Cardiac fibroblast (primary cell): Measurements from ENCODE around the gene NCLN.
"Not testable (repeated sequence)": the region's sequence is repeated elsewhere in the genome, so short reads cannot be mapped to it uniquely, and the experiment has no call there.

Experiments used
- DNase-seq, 2 donors: peaks; one replicate each; pipeline versions ENCODE4 v3.0.0 to v3.0.0-alpha.2; 2010; ENCODE audit warnings: low read depth in 2 of 2
- H3K4me3 ChIP-seq, 2 donors: replicated peaks in 1 of 2; 1 replicate in 1 of 2; 2 replicates in 1 of 2; pipeline ENCODE4 v1.5.1; 2011; ENCODE audit warnings: low read depth in 2 of 2, low read length in 2 of 2, mild to moderate bottlenecking in 2 of 2, moderate library complexity in 1 of 2
- TF ChIP-seq, protein P1 (sequence below): IDR thresholded peaks from one replicate; pipeline ENCODE4 v1.5.1; 2011; ENCODE audit warnings: low read depth, mild to moderate bottlenecking, low read length, inconsistent platforms

The NCLN gene

DNA sequence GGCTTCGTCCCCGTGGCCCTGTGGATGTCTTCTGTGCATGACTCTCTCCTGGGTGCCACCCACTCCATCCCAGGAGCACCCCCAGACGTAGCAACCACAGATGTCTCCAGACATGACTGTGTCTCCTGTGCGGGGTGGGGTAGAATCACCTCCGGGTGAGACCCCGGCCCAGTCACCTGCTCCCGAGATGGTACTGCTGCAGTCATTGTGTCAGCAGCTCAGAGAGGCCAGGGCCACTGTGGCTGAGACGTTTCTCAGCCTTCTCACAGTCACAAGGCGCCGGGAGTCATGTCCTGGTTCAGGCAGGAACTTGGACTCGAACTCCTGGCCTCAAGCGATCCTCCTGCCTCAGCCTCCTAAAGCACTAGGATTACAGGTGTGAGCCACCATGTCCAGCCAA lies 16.6 kb downstream of the NCLN start:
- TF ChIP-seq, protein P1, sequence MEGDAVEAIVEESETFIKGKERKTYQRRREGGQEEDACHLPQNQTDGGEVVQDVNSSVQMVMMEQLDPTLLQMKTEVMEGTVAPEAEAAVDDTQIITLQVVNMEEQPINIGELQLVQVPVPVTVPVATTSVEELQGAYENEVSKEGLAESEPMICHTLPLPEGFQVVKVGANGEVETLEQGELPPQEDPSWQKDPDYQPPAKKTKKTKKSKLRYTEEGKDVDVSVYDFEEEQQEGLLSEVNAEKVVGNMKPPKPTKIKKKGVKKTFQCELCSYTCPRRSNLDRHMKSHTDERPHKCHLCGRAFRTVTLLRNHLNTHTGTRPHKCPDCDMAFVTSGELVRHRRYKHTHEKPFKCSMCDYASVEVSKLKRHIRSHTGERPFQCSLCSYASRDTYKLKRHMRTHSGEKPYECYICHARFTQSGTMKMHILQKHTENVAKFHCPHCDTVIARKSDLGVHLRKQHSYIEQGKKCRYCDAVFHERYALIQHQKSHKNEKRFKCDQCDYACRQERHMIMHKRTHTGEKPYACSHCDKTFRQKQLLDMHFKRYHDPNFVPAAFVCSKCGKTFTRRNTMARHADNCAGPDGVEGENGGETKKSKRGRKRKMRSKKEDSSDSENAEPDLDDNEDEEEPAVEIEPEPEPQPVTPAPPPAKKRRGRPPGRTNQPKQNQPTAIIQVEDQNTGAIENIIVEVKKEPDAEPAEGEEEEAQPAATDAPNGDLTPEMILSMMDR, result no peak
- H3K4me3 ChIP-seq, result no peak overlapping the region
- no peak for DNase-seq

DNA sequence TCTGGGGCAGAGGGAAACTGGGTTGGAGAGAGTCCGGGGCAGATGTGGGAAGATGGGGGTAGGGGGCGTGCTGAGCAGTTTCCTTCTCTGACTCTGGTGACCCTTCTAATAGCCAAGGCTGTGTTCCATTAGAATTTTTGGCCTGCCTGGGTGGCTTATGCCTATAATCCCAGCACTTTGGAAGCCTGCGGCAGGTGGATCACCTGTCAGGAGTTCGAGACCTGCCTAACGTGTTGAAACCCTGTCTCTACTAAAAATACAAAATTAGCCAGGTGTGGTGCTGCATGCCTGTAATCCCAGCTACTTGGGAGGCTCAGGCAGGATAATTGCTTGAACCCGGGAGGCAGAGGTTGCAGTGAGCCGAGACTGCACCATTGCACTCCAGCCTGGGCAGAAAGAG lies 17.2 kb downstream of the NCLN start:
- not testable (repeated sequence) for DNase-seq, H3K4me3 ChIP-seq

DNA sequence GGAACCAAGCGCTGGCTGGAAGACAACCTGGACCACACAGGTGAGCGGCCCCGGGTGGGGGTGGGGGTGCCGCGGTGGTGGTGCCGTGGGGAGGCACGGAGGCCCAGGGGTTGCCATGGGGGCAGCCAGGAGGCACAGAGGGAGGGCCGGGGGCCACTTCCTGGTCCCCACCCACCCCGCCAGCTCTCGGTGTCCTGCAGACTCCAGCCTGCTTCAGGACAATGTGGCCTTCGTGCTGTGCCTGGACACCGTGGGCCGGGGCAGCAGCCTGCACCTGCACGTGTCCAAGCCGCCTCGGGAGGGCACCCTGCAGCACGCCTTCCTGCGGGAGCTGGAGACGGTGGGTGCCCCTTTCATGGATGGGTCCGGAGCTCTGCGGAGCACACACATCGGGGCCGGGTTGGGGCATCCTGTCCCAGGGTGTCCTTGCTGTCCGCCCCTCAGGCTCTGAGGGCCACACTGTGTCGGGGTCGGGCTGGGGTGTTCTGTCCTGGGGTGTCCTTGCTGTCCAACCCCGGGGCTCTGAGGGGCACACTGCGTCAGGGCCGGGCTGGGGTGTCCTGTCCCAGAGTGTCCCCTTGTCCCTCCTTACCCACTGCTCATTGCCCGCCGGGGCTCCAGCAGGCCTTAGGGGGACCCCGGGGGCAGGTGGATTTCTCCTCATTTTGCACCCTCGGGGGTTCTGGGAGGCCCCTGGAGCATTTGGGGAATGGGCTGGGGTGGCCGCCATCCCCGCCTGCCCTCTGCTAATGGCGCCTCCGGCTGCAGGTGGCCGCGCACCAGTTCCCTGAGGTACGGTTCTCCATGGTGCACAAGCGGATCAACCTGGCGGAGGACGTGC lies 18.3 kb downstream of the NCLN start:
- no peak for DNase-seq
- TF ChIP-seq, protein P1, result no peak
- no peak overlapping the region for H3K4me3 ChIP-seq

DNA sequence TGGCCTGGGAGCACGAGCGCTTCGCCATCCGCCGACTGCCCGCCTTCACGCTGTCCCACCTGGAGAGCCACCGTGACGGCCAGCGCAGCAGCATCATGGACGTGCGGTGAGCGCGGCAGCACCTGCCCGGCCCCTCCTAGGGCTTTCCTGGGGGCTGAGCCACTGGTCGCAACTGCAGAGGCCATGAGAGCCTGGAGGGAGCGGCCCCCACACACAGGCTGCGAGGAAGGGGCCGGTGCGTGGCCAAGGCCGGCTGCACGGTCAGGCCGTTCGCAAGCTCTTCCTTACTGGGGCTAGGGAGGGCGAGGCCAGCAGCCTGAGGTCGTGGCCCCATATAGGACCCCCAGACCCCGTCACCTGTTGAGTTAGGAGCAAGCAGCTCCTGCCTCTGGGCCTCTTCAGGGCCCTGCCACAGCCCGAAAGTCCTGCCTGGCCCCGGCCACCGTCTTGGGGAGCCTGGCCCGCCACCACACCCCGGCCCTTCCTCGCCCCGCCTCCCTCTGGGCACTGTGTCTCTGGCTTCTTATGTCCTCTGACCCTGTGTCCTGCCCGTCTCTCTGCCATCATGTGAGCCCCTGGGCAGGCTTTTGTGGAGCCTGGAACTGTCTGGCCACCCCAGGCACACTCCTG lies 19.0 kb downstream of the NCLN start:
- no peak overlapping the region for H3K4me3 ChIP-seq
- TF ChIP-seq, protein P1, result no peak
- no peak for DNase-seq

DNA sequence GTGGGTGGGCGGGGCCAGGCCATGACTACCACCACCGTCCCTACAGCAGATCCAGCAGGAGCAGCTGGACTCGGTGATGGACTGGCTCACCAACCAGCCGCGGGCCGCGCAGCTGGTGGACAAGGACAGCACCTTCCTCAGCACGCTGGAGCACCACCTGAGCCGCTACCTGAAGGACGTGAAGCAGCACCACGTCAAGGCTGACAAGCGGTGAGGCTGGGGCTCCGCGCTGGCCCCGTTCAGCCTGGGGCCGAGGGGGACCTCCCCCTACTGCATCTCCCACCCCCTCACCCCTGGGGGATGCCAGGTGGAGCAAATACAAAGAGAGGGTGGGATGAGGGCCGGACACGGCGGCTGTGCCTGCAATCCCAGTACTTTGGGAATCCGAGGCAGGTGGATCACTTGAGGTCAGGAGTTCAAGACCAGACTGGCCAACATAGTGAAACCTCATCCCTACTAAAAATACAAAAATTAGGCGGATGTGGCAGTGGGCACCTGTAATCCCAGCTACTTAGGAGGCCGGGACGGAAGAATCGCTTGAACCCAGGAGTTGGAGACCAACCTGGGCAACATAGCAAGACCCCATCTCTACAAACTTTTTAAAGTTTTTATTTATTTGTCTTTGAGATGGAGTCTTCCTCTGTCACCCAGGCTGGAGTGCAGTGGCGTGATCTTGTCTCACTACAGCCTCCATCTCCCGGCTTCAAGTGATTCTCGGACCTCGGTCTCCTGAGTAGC lies 20.7 kb downstream of the NCLN start:
- H3K4me3 ChIP-seq, result no peak overlapping the region
- TF ChIP-seq, protein P1, result no peak
- no peak for DNase-seq

DNA sequence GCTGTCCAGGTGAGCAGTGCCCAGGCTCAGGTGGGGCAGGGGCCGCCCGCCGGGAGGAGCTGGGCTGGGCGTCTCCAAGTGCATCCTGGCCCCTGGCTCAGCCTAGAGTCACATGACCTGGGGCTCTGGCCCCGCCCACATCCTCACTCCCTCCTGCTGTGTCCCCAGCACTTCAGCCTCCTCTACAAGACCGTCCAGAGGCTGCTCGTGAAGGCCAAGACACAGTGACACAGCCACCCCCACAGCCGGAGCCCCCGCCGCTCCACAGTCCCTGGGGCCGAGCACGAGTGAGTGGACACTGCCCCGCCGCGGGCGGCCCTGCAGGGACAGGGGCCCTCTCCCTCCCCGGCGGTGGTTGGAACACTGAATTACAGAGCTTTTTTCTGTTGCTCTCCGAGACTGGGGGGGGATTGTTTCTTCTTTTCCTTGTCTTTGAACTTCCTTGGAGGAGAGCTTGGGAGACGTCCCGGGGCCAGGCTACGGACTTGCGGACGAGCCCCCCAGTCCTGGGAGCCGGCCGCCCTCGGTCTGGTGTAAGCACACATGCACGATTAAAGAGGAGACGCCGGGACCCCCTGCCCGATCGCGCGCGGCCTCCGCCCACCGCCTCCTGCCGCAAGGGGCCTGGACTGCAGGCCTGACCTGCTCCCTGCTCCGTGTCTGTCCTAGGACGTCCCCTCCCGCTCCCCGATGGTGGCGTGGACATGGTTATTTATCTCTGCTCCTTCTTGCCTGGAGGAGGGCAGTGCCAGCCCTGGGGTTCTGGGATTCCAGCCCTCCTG lies 21.9 kb downstream of the NCLN start:
- no peak for DNase-seq
- no peak overlapping the region for H3K4me3 ChIP-seq
- TF ChIP-seq, protein P1, result no peak
